ENCODE measurements around the gene ERCC6L. TPM values are rescaled to one million over a fixed set of nuclear protein-coding genes. Genes with fewer than 3 reads are reported as not detected.

ERCC6L gene
- total and polyA plus RNA-seq, 2 of the 13 experiments (the other 11 are each of a cell fraction or from before 2014, with no cell fraction given) = 0.86 to 9.5 TPM

GRCh38 chrX:72262077-72262476, 23.2 kb upstream of the ERCC6L start:
- H3K4me1 ChIP-seq (ENCODE audit: insufficient read depth, low read length) = peaks cover 43% of the 10 kb centered on the region
- H2AFZ ChIP-seq (ENCODE audit: low read length) = no peak overlapping the region
- no peaks in the 10 kb centered on the region for H3K9me3 ChIP-seq (ENCODE audit: low read length)
- intact Hi-C loops (cut with micrococcal nuclease; ENCODE audit: unreplicated experiment) = no loop called here
- H3K27me3 ChIP-seq (ENCODE audit: control insufficient read depth in 1 of 2, insufficient read depth in 2 of 2, low read length in 2 of 2) = no peaks in the 10 kb centered on the region
- no peak overlapping the region for H3K4me3 ChIP-seq (replicated peaks in 1 of 3; ENCODE audit: insufficient read depth in 1 of 3, low read depth in 2 of 3, low read length in 3 of 3)
- peak; percentile 40 for DNase-seq (ENCODE audit: low spot score)
- H3K27ac ChIP-seq (ENCODE audit: extremely low read length, insufficient read depth, low read length) = no peak overlapping the region
- peak; percentile 23 for ATAC-seq
- no peaks in the 10 kb centered on the region for H4K20me1 ChIP-seq (ENCODE audit: insufficient read depth, low read length)
- H3K4me2 ChIP-seq (ENCODE audit: low read depth, low read length) = peak overlapping the region; percentile 53
- H3K9ac ChIP-seq (ENCODE audit: insufficient read depth, low read depth, low read length) = no peak overlapping the region
- ChIA-PET CTCF (ENCODE audit: low intra/inter-chr PET ratio, low total read pairs) (no interaction called here), POLR2A (interaction anchor here (1.2 kb wide), 1 partner anchor 15 kb away, joined by 7 read pairs; the partner anchor contains the start of gene RPS4X)
- no peaks in the 10 kb centered on the region for H3K36me3 ChIP-seq (replicated peaks in 1 of 2; ENCODE audit: control insufficient read depth in 1 of 2, insufficient read depth in 2 of 2, low read length in 2 of 2)
- TF ChIP-seq FOXP1 (IDR thresholded peaks at IDR 0.05) (no peak), FOXP1 (CRISPR knock-in tag; IDR thresholded peaks at IDR 0.05) (0 out of 2 replicates have a peak, but pooled peaks have one; percentile 9), FOSL2 (CRISPR knock-in tag; IDR thresholded peaks at IDR 0.05) (0 out of 2 replicates have a peak, but pooled peaks have one; percentile 40), BCL6 (CRISPR knock-in tag; IDR thresholded peaks at IDR 0.05) (0 out of 2 replicates have a peak, but pooled peaks have one; percentile 19), SOX6 (IDR thresholded peaks at IDR 0.05) (no peak), SOX6 (CRISPR knock-in tag; IDR thresholded peaks at IDR 0.05) (peak; percentile 28; the same call in 1 of the 2 replicates), ZNF205 (CRISPR knock-in tag; IDR thresholded peaks at IDR 0.05) (peak; percentile 48; the same call in 1 of the 2 replicates), MAX (IDR thresholded peaks at IDR 0.05) (peak; percentile 61; the same call in 1 of the 2 replicates), SAP130 (CRISPR knock-in tag; IDR thresholded peaks at IDR 0.05; ENCODE audit: low read depth) (peak; percentile 22; the same call in 1 of the 2 replicates), ZMYM2 (CRISPR knock-in tag; IDR thresholded peaks at IDR 0.05) (no peak), ELK4 (CRISPR knock-in tag; IDR thresholded peaks at IDR 0.05; ENCODE audit: borderline replicate concordance) (no peak), GMEB2 (CRISPR knock-in tag; IDR thresholded peaks at IDR 0.05; ENCODE audit: low read depth) (no peak), SOX5 (CRISPR knock-in tag; IDR thresholded peaks at IDR 0.05; ENCODE audit: borderline replicate concordance) (0 out of 2 replicates have a peak, but pooled peaks have one; percentile 13)
- H3K79me2 ChIP-seq (ENCODE audit: insufficient read depth, low read length) = no peaks in the 10 kb centered on the region
- in situ Hi-C loops (cut with HindIII; ENCODE audit: extremely low pct_ligation_motif_present, low pct_unique_long_range_greater_than_20kb) = no loop called here
- no TSS peak for BruUV-seq (replicated peaks)
- WGBS (ENCODE audit: low lambda C conversion rate) = 3% methylated on average over 5 of the region's 7 CpGs
- peak; percentile 64 for FAIRE-seq

Measured in HepG2 (cell line).